ENCODE data around the gene OXSR1.
"Not testable (repeated sequence)": the region's sequence is repeated elsewhere in the genome, so short reads cannot be mapped to it uniquely, and the experiment has no call there.

DNA sequence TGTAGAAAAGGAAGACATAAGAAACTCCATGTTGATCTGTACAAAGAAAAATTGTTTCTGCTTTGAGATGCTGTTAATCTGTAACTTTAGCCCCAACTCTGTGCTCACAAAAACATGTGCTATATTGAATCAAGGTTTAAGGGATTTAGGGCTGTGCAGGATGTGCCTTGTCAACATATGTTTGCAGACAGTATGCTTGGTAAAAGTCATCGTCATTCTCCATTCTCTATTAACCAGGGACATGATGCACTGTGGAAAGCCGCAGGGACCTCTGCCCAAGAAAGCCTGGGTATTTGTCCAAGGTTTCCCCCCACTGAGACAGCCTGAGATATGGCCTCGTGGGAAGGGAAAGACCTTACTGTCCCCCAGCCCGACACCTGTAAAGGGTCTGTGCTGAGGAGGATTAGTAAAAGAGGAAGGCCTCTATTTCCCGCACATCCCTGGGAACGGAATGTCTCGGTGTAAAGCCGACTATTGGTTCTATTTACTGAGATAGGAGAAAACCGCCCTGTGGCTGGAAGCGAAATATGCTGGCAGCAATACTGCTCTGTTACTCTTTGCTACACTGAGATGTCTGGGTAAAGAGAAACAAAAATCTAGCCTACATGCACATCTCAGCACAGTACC is 30.7 kb upstream of the OXSR1 start:
- TF ChIP-seq, protein P1, sequence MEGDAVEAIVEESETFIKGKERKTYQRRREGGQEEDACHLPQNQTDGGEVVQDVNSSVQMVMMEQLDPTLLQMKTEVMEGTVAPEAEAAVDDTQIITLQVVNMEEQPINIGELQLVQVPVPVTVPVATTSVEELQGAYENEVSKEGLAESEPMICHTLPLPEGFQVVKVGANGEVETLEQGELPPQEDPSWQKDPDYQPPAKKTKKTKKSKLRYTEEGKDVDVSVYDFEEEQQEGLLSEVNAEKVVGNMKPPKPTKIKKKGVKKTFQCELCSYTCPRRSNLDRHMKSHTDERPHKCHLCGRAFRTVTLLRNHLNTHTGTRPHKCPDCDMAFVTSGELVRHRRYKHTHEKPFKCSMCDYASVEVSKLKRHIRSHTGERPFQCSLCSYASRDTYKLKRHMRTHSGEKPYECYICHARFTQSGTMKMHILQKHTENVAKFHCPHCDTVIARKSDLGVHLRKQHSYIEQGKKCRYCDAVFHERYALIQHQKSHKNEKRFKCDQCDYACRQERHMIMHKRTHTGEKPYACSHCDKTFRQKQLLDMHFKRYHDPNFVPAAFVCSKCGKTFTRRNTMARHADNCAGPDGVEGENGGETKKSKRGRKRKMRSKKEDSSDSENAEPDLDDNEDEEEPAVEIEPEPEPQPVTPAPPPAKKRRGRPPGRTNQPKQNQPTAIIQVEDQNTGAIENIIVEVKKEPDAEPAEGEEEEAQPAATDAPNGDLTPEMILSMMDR (IDR thresholded peaks at IDR 0.05; ENCODE audit: borderline replicate concordance, extremely low read depth, low read length, poor library complexity, severe bottlenecking), result not testable (repeated sequence)
- TF ChIP-seq EZH2 (IDR thresholded peaks at IDR 0.05; ENCODE audit: borderline replicate concordance, low read depth, low read length, severe bottlenecking), result not testable (repeated sequence)
